GM21723 (cell line): ENCODE data around the gene TMEM132C.

Source experiments
- ATAC-seq: cut with Tn5 transposase; IDR thresholded peaks from one replicate; pipeline ENCODE4 v1.9.1; 2021; ENCODE audit warnings: mild to moderate bottlenecking, moderate library complexity; ENCODE audit not compliant: unreplicated experiment

TMEM132C gene

GRCh38 chr12:128337431-128338170 is 70.6 kb downstream of the TMEM132C start:
- ATAC-seq: no peak

GRCh38 chr12:128338386-128339125 is 71.6 kb downstream of the TMEM132C start:
- no peak for ATAC-seq

DNA sequence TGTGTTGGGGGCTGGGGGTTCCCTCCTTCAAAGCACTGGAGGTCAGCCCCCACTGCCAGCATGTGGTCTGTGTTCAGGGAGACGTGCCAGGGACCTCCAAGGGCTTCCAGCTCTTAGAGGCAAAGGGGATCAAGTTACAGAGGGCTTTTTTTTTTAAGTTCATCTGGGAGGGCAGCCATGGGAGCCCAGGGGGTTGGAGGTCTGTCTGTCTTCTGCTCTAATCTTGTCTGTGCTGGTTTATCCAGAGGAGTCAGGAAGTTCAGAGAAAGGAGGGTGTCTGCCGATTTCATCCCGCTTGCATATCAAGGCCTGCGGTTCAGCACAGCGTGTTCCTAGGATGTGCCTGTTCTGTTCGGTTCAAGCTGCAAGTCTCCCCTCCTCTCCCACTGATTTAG is 72.2 kb downstream of the TMEM132C start:
- no peak for ATAC-seq

GRCh38 chr12:128339631-128340030 is 72.7 kb downstream of the TMEM132C start:
- ATAC-seq: no peak

- ATAC-seq: no peak
These were observed 86.3 kb downstream of the TMEM132C start for GRCh38 chr12:128353301-128353700.

DNA sequence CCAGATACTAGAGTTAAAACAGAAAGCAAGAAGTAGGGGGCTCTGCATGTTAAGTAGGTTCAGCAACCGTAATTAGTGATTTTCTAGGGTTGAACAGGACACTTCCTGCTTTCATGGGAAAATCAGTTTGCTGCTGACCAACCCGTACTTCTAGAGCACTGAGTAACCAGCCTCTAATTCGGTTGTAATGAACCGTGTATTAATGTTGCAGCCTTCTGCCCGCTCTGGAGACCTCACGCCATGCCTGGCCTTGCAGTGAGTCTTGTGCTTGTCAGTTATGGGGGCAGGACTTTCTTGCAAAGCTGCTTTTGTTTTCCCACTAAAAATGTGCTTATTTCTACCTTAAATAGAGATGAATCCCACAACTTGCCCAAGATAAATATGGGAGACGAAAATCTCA is 89.6 kb downstream of the TMEM132C start:
- no peak for ATAC-seq

DNA sequence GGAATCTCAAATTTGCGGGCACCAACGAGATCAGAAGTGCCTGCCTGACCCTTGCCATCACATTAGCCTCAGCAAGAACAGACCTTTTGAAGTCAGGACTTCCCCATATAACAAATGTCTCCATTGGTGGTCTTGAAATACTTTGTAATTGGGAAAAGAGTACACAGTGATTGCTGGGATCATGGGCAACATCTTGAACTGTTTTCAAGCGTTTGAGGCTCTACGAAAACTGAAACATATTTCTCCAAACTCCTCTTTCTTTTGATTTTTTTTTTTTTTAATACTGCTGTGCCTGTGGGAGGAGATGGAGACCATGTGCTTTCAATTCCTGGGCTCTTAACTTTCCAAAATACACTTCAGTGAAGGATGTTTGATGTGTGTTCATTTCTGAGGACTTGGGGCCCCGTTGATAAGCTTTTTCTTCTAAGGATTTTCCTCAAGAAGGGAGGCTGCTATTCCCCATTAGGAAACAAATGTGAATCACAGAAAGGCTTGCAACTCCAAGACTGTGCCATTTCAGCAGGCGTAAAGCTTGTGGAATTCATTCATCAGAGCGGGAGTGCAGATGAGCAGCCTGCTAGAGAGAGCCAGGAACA is 94.5 kb downstream of the TMEM132C start:
- ATAC-seq: no peak

DNA sequence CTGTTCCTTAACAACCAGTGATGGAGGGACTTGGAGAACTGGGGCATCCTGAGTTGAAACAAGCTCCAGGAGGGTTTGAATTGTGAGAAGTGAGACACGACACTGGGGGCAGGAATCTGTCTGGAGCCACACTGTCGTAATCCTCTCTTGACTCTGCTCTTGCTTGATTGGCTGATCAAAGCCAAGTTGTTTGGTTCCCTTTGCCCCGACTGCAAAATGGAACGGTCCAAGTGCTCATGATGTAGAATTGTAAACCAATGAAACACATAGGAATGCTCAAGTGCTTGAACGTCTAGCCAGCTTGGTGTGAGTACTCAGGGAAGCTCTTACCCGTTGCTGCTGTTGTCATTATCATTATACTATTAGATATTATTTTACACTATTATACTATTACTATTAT is 98.1 kb downstream of the TMEM132C start:
- no peak for ATAC-seq

GRCh38 chr12:128365651-128366231 is 98.8 kb downstream of the TMEM132C start:
- ATAC-seq: no peak

- ATAC-seq: no peak
These were observed 101.0 kb downstream of the TMEM132C start for GRCh38 chr12:128367961-128368360.

GRCh38 chr12:128381541-128381940 is 114.6 kb downstream of the TMEM132C start:
- ATAC-seq: no peak

- no peak for ATAC-seq
These were observed 115.0 kb downstream of the TMEM132C start for GRCh38 chr12:128381946-128382345.

DNA sequence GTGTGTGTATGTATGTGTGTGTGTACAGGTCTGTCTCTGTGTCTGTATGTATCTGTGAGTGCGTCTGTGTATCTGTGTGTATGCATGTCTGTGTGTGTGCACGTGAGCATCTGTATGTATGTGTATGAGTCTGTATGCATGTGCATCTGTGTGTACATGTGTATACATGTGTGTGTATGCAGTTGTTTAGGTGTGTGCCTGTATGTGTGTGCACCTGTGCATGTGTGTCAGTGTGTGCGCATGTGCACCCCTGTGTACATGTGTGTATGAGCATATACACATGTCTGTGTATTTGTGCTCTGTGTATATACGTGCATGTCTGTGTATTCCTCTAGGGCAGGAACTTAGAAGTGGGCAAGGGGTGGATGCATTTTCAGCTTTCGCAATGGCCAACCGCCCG is 116.0 kb downstream of the TMEM132C start:
- ATAC-seq: no peak

GRCh38 chr12:128383357-128383937 is 116.5 kb downstream of the TMEM132C start:
- no peak for ATAC-seq

- no peak for ATAC-seq
These were observed 118.8 kb downstream of the TMEM132C start for GRCh38 chr12:128385736-128386135.

- ATAC-seq: peak; percentile 78
These were observed 120.9 kb downstream of the TMEM132C start for GRCh38 chr12:128387811-128388422.

DNA sequence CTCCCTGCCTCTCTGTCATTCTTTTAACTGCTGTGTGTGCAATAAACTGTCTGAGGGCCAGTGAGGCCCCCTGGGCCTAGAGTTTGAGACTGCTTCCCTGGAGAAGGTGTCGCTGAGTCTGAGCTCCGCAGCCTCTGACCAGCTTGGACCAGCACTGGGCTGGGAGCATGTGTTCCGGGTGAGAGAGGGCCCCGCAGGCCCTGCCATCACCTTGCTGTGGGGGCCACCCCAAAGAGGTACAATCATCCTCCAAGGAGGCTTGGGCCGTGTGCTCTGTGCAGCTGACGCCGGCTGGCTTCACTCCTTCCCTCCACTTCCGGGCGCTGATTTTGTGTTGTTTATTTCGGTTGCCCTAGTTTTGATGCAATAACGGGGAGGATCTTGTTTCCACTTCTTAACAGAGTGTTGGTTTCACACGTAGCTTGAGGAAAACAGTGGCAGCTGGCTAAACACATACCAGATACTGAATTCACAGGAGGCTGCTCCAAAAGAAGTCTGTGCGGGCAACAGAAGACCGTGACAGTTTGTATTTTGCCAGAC is 121.6 kb downstream of the TMEM132C start:
- ATAC-seq: no peak

- ATAC-seq: no peak
These were observed 126.4 kb downstream of the TMEM132C start for GRCh38 chr12:128393346-128393745.

- no peak for ATAC-seq
These were observed 127.2 kb downstream of the TMEM132C start for GRCh38 chr12:128394137-128394536.

- ATAC-seq: no peak
These were observed 132.3 kb downstream of the TMEM132C start for GRCh38 chr12:128399253-128399652.
